ENCODE results near the gene TMTC4.

DNA sequence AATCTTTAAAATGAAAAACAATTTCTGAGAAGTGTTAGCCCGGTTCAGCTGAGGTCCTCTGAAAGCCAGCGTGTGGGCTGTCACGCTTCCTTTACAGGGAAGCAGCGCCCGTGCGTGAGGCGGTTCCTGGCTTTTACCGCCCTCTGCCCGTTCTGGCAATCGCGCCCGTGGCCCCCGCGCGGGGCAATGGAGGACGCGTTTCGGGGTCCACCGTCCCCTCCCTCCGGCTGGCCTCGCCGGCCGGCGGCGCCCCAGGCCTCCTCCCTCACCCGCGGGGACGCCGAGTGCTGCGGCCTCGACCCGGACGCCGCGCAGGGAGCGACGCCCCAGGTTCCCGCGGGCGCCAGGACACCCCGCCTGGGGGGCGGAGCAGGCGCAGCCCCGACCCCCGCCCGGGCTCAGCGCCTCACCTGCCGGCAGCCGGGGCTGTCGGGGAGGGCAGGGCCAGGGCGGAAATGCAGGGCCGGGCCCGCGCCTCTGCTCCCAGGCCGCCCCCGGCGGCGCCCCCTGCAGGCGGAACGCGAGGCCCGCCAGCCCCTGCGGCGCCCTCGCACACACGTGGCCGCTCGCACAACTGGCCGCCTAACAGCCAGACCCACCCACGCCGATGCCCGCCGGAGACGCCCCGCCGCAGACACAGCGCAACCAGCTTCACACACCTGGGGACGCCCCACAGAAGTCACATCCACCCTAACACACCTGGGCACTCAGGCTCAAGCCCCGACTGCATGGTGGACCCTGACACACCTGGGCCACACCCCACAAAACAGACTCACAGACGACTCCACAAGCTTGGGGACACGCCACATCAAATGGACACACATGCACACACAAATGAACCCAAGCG is 86.0 kb downstream of the TMTC4 start, which contains the start of gene GGACT:
- peak; percentile 62 for TF ChIP-seq CTCF (IDR thresholded peaks at IDR 0.05)
- TF ChIP-seq EZH2phosphoT487 (IDR thresholded peaks at IDR 0.05), result no peak
- TF ChIP-seq EZH2 (IDR thresholded peaks at IDR 0.05), result no peak
